WTC11 (cell line): ENCODE results near the gene OR2H2. TPM values are rescaled to one million over a fixed set of nuclear protein-coding genes. Genes with fewer than 3 reads are reported as not detected.

ENCODE experiments used
- ATAC-seq: fragments of 200-7000 bp; cut with Tn5 transposase; 2 replicates; pipeline ENCODE4 v1.10.0; 2021; ENCODE audit warnings: mild to moderate bottlenecking, moderate library complexity
- CTCF ChIA-PET: fragments of 300-600 bp; sonication (Branson Sonifier 250); formaldehyde crosslinking; loops from one replicate; lab custom pipeline; 2021; ENCODE audit warnings: antibody characterized with exemption; lab: Charles Lee
- POLR2A ChIA-PET: fragments of 350-600 bp; sonication (Branson Sonifier 250); formaldehyde crosslinking; loops from one replicate; lab custom pipeline; 2021; ENCODE audit warnings: antibody characterized with exemption; lab: Charles Lee
- DNase-seq: peaks from one replicate; pipeline ENCODE4 v3.0.0; 2021; ENCODE audit warnings: low spot score
- H3K27ac Mint-ChIP-seq: 2 replicates; pipeline ENCODE4 v1.8.0; 2021; ENCODE audit warnings: mixed read lengths
- H3K27me3 Mint-ChIP-seq: 2 replicates; pipeline ENCODE4 v1.8.0; 2021; ENCODE audit warnings: low read depth, mild to moderate bottlenecking, moderate library complexity, mixed read lengths
- H3K36me3 Mint-ChIP-seq: 2 replicates; pipeline ENCODE4 v1.8.0; 2021; ENCODE audit warnings: mixed read lengths
- H3K4me1 Mint-ChIP-seq: 2 replicates; pipeline ENCODE4 v1.8.0; 2022; ENCODE audit warnings: mixed read lengths
- H3K4me3 Mint-ChIP-seq: 2 replicates; pipeline ENCODE4 v1.8.0; 2021; ENCODE audit warnings: mild to moderate bottlenecking, moderate library complexity, mixed read lengths
- H3K9me3 Mint-ChIP-seq: 2 replicates; pipeline ENCODE4 v1.8.0; 2021; ENCODE audit warnings: mixed read lengths
- ARID4B ChIP-seq: sonication (generic); formaldehyde crosslinking; IDR thresholded peaks from 2 replicates; pipeline ENCODE4 v1.8.0; 2023; ENCODE audit warnings: missing genetic modification reagents, mild to moderate bottlenecking, borderline replicate concordance
- CREB1 ChIP-seq: sonication (generic); formaldehyde crosslinking; IDR thresholded peaks from 2 replicates; pipeline ENCODE4 v1.8.0; 2023; ENCODE audit warnings: mild to moderate bottlenecking, missing genetic modification reagents
- CREM ChIP-seq: sonication (generic); formaldehyde crosslinking; IDR thresholded peaks from 2 replicates; pipeline ENCODE4 v1.8.1; 2022; ENCODE audit warnings: mild to moderate bottlenecking, missing genetic modification reagents, moderate library complexity
- E2F4 ChIP-seq: sonication (generic); formaldehyde crosslinking; IDR thresholded peaks from 2 replicates; pipeline ENCODE4 v1.8.1; 2022; ENCODE audit warnings: low read depth, mild to moderate bottlenecking, moderate library complexity, missing genetic modification reagents, borderline replicate concordance
- ESRRA ChIP-seq: sonication (generic); formaldehyde crosslinking; IDR thresholded peaks from 2 replicates; pipeline ENCODE4 v1.8.1; 2022; ENCODE audit warnings: mild to moderate bottlenecking, missing genetic modification reagents, borderline replicate concordance
- FOXK1 ChIP-seq: sonication (generic); formaldehyde crosslinking; IDR thresholded peaks from 2 replicates; pipeline ENCODE4 v1.8.0; 2022; ENCODE audit warnings: mild to moderate bottlenecking, moderate library complexity, missing genetic modification reagents
- IRF2 ChIP-seq: sonication (generic); formaldehyde crosslinking; IDR thresholded peaks from 2 replicates; pipeline ENCODE4 v1.8.0; 2022; ENCODE audit warnings: low read depth, missing genetic modification reagents, borderline replicate concordance
- NFATC4 ChIP-seq: fragments of 250-450 bp; sonication (Bioruptor Pico); IDR thresholded peaks from 2 replicates; pipeline ENCODE4 v1.9.0; 2021; ENCODE audit warnings: mild to moderate bottlenecking
- RELA ChIP-seq: sonication (generic); formaldehyde crosslinking; IDR thresholded peaks from 2 replicates; pipeline ENCODE4 v1.8.1; 2022; ENCODE audit warnings: missing genetic modification reagents, mild to moderate bottlenecking, borderline replicate concordance
- RORB ChIP-seq: fragments of 250-450 bp; sonication (Bioruptor Pico); IDR thresholded peaks from 2 replicates; pipeline ENCODE4 v1.9.0; 2021; ENCODE audit warnings: mild to moderate bottlenecking
- SMAD3 ChIP-seq: sonication (generic); formaldehyde crosslinking; IDR thresholded peaks from 2 replicates; pipeline ENCODE4 v1.8.0; 2022; ENCODE audit warnings: missing genetic modification reagents, mild to moderate bottlenecking, borderline replicate concordance
- SP1 ChIP-seq: sonication (generic); formaldehyde crosslinking; conservative IDR thresholded peaks from 2 replicates; pipeline ENCODE4 v1.8.1; 2022; ENCODE audit warnings: missing genetic modification reagents
- TCF7 ChIP-seq: sonication (generic); formaldehyde crosslinking; IDR thresholded peaks from 2 replicates; pipeline ENCODE4 v1.8.0; 2022; ENCODE audit warnings: mild to moderate bottlenecking, low read depth, missing genetic modification reagents, moderate library complexity
- USF2 ChIP-seq: sonication (generic); formaldehyde crosslinking; IDR thresholded peaks from 2 replicates; pipeline ENCODE4 v1.8.1; 2023; ENCODE audit warnings: mild to moderate bottlenecking, missing genetic modification reagents, moderate library complexity
- ZBTB21 ChIP-seq: sonication (generic); formaldehyde crosslinking; IDR thresholded peaks from 2 replicates; pipeline ENCODE4 v1.8.1; 2023; ENCODE audit warnings: mild to moderate bottlenecking, missing genetic modification reagents, borderline replicate concordance
- ZNF396 ChIP-seq: fragments of 250-450 bp; sonication (Bioruptor Pico); IDR thresholded peaks from 2 replicates; pipeline ENCODE4 v1.8.0; 2021; ENCODE audit warnings: mild to moderate bottlenecking, moderate library complexity, borderline replicate concordance
- total RNA-seq: library from RNA; stranded (reverse); gene quantifications from 3 replicates; pipeline ENCODE4 v1.2.3, GENCODE V29; 2021
- TF ChIP-seq, protein P1 (sequence below): sonication (generic); formaldehyde crosslinking; IDR thresholded peaks from 2 replicates; pipeline ENCODE4 v1.8.1; 2022; ENCODE audit warnings: mild to moderate bottlenecking, missing genetic modification reagents, moderate library complexity, borderline replicate concordance
- TF ChIP-seq, protein P2 (sequence below): sonication (generic); formaldehyde crosslinking; IDR thresholded peaks from 2 replicates; pipeline ENCODE4 v1.8.1; 2022; ENCODE audit warnings: low read depth, missing genetic modification reagents, borderline replicate concordance
- TF ChIP-seq, protein P3 (sequence below): sonication (generic); formaldehyde crosslinking; IDR thresholded peaks from 2 replicates; pipeline ENCODE4 v1.8.1; 2023; ENCODE audit warnings: mild to moderate bottlenecking, missing genetic modification reagents

OR2H2 gene
- total RNA-seq, 1 experiment from 2014 or later: not detected

DNA sequence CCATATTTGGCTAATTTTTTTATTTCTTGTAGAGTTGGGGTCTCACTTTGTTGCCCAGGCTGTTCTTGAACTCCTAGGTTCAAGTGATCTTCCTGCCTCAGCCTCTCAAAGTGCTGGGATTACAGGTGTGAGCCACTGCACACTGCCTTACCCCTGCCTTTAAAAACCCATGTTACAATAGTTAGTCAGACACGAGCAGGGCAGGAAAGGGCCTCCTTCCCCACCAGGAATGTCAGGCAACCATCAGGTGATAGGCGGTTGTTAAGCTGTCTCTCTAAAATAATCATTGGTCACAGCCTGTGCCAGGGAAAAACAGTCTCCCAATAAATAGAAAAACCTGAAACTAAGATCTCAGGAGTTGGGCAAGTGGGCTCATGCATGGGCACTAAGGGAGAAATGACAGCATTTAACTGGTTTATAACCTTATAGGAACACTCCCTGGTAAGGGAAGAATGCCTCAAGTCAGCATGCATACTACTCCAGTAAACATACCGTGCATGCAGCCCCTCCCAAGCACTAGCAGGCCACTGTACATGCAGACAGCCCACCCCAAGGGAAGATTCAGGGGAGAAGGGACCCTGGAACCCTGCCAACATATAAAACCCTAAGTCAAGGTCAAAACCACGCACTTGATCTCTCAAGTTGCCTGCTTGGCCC, 8.4 kb downstream of the OR2H2 start:
- Mint-ChIP-seq H3K36me3 (peaks cover 9% of the 10 kb centered on the region), H3K9me3 (0 out of 2 replicates have a peak, but pooled peaks cover 3% of the 10 kb centered on the region), H3K27ac (no peak overlapping the region), H3K4me3 (no peak overlapping the region), H3K4me1 (peaks cover 27% of the 10 kb centered on the region), H3K27me3 (no peaks in the 10 kb centered on the region)
- ChIA-PET POLR2A (no interaction called here), CTCF (no interaction called here)
- no peak for DNase-seq
- no peak for TF ChIP-seq USF2 (CRISPR knock-in tag)
- no peak for TF ChIP-seq FOXK1 (CRISPR knock-in tag)
- no peak for TF ChIP-seq ZNF396 (CRISPR knock-in tag)
- no peak for TF ChIP-seq TCF7
- TF ChIP-seq, protein P1, sequence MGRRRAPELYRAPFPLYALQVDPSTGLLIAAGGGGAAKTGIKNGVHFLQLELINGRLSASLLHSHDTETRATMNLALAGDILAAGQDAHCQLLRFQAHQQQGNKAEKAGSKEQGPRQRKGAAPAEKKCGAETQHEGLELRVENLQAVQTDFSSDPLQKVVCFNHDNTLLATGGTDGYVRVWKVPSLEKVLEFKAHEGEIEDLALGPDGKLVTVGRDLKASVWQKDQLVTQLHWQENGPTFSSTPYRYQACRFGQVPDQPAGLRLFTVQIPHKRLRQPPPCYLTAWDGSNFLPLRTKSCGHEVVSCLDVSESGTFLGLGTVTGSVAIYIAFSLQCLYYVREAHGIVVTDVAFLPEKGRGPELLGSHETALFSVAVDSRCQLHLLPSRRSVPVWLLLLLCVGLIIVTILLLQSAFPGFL: no peak
- TF ChIP-seq, protein P2, sequence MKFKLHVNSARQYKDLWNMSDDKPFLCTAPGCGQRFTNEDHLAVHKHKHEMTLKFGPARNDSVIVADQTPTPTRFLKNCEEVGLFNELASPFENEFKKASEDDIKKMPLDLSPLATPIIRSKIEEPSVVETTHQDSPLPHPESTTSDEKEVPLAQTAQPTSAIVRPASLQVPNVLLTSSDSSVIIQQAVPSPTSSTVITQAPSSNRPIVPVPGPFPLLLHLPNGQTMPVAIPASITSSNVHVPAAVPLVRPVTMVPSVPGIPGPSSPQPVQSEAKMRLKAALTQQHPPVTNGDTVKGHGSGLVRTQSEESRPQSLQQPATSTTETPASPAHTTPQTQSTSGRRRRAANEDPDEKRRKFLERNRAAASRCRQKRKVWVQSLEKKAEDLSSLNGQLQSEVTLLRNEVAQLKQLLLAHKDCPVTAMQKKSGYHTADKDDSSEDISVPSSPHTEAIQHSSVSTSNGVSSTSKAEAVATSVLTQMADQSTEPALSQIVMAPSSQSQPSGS (CRISPR knock-in tag): no peak
- TF ChIP-seq E2F4: no peak
- TF ChIP-seq RORB (CRISPR knock-in tag): no peak
- TF ChIP-seq SMAD3: no peak
- TF ChIP-seq CREB1: no peak
- no peak for TF ChIP-seq ARID4B (CRISPR knock-in tag)
- TF ChIP-seq NFATC4 (CRISPR knock-in tag): no peak
- TF ChIP-seq, protein P3, sequence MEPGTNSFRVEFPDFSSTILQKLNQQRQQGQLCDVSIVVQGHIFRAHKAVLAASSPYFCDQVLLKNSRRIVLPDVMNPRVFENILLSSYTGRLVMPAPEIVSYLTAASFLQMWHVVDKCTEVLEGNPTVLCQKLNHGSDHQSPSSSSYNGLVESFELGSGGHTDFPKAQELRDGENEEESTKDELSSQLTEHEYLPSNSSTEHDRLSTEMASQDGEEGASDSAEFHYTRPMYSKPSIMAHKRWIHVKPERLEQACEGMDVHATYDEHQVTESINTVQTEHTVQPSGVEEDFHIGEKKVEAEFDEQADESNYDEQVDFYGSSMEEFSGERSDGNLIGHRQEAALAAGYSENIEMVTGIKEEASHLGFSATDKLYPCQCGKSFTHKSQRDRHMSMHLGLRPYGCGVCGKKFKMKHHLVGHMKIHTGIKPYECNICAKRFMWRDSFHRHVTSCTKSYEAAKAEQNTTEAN: no peak
- no peak for TF ChIP-seq CREM (CRISPR knock-in tag)
- no peak for TF ChIP-seq IRF2 (CRISPR knock-in tag)
- TF ChIP-seq ESRRA: no peak
- no peak for TF ChIP-seq ZBTB21 (CRISPR knock-in tag)
- no peak for TF ChIP-seq RELA
- TF ChIP-seq SP1 (CRISPR knock-in tag): no peak
- ATAC-seq: no peak
